ENCODE data around the gene TJP2.
"Not testable (repeated sequence)": the region's sequence is repeated elsewhere in the genome, so short reads cannot be mapped to it uniquely, and the experiment has no call there.

Gene TJP2

GRCh38 chr9:69297300-69297980, 123.4 kb downstream of the TJP2 start:
- peak; percentile 26 for DNase-seq

DNA sequence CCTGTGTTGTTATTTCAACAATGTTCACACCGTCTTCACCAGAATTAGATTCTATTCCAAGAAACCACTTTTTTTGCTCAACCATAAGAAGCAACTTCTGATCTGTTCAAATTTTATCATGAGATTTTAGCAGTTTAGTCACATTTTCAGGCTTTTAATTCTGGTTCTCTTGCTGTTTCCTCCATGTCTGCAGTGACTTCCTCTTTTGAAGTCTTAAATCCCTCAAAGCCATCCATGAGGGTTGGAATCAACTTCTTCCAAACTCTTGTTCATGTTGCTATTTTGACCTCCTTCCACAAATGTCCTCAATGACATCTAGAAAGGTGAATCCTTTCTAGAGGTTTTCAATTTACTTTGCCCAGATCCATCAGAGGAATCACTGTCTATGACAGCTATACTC, 125.2 kb downstream of the TJP2 start:
- DNase-seq: no peak

- DNase-seq: no peak
These were observed 125.7 kb downstream of the TJP2 start for GRCh38 chr9:69299826-69300225.

- no peak for DNase-seq
These were observed 129.3 kb downstream of the TJP2 start for GRCh38 chr9:69303331-69303730.

- DNase-seq: not testable (repeated sequence)
These were observed 132.9 kb downstream of the TJP2 start for GRCh38 chr9:69306895-69307445.

GRCh38 chr9:69307446-69308205, 133.5 kb downstream of the TJP2 start:
- peak; percentile 9 for DNase-seq

DNA sequence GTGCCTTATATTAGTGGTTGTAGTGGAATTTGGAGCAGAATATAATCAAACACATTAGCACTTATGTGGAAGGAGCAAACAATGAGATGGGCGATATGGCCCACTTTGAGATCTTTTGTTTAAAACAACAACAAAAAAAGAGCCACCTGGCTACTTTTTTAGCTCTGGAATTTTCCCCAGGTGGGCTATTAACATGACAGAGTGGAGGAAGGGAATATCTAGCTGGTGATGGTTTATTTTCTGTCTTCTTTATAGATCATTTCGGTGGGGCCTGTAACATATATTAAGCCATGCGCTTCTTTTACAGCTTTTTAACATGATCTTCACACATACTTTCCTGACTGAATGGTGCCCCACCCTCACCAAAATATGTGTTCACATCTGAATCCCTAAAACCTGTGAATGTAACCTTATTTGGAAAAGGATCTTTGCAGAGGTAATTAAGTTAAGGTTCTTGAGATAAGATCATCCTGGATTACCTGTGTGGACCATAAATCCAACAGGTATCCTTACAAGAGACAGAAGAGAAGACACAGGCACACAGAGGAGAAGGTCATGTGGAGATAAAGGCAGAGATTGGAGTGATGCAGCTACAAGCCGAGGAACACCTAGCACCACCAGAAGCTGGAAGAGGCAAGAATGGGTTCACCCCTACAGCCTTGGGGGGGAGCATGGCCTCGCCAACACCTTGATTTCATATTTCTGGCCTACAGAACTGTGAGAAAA, 134.3 kb downstream of the TJP2 start:
- DNase-seq: no peak

- no peak for DNase-seq
These were observed 139.1 kb downstream of the TJP2 start for GRCh38 chr9:69313175-69313574.

GRCh38 chr9:69314547-69314946, 140.5 kb downstream of the TJP2 start:
- no peak for DNase-seq

DNA sequence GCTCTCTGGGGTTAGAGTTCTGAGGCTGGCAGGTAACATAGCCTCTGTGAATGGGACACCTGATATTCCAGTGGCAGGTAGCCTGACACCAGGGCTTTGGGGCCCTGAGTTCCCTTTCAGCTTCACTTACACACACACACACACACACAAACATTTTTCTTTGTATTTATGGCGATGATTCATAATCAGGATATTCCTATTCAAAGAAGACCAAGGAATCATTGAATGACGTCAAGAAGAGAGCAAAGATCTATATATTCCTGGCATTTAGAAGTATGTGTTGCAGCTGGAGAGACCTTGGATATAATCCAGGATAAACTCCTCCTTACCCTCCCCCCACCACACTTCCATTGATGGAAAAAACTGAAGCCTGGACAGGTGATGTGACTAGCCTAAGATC, 143.0 kb downstream of the TJP2 start:
- no peak for DNase-seq

DNA sequence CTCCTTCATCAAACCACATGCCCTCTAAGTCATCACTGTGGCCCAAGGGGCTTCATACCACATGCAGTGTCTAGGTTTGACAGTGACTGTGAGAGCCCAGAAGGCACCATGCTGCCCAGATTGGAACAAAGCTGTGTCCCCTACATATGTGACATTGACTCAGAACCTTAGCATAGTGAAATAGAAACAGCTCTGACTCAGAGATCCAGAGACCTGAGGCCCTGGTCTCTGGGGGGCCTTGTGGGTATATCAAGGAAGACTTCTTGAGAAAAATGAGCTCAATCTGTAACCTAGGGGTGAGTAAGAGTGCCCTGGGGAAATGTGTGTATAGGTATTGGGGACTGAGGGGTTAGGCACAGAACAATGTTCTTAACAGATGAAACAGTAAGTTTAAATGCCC, 143.8 kb downstream of the TJP2 start:
- no peak for DNase-seq

DNA sequence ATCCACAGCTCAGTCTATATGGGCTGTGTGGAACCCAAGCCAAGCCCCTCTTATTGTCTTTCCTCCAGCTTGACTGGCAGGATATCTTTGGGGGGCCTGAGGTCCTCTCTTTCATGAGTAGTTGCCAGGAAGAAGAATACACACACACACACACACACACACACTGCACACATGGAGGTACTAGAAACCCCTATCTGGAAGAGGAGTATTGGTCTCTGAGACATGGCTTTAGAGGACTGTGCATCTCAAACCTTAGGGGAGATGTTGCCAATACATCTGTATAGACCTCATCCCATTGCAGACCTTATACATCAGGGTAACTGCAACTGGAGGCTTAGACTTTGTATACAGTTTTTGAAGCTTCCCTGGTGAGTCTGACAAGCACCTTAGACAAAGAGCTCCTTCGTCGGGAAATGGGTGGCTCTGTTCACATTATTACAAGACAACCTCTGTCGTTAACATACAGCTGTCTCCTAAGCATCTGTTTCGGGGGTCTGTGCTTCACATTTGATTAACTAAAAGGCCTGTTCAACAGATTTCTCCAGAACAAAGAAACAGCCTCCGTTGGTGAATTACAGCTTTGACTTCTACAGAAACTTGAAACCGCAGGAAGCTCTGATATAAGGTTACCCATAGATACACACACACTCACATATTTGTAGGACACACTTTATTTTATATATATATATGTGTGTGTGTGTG, 145.4 kb downstream of the TJP2 start:
- DNase-seq: no peak

- DNase-seq: no peak
These were observed 148.2 kb downstream of the TJP2 start for GRCh38 chr9:69322256-69322655.

GRCh38 chr9:69323861-69324260, 149.8 kb downstream of the TJP2 start:
- DNase-seq: no peak
